Stromal cell of bone marrow (primary cell): ENCODE measurements around the gene MAD1L1.

Experiments
- DNase-seq: peaks from one replicate; pipeline ENCODE4 v3.0.0-alpha.2; 2012; ENCODE audit warnings: low read depth

The MAD1L1 gene

GRCh38 chr7:2241580-2242540 lies 9.1 kb upstream of the MAD1L1 start, which contains the start of the genes MRM2 and NUDT1:
Gene MRM2, minus strand, starts transcription at chr7:2242205. Its CDS starts 36 bp downstream, at chr7:2242169.
Gene NUDT1, plus strand, starts transcription at chr7:2242226. Its CDS starts 2,349 bp downstream, at chr7:2244575.
- DNase-seq, result peak; percentile 51

DNA sequence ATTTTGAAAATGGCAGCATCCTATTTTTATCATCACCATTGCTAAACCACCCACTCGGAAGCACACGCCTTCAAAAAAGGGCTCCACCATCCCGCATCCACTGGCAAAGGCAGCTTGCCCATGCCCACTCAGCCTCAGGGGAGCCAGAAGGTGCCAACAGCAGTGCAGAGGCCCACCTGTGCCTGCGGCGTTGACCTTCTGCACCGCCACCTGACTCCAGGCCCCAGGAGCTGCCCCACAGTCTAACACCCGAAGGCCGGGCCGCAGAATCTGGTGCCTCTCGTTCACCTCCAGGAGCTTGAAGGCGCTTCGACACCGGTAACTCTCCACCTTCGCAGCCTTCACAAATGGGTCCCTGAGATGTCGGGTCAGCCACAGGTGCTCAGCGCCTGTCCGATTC lies 6.5 kb upstream of the MAD1L1 start:
- DNase-seq, result no peak

- DNase-seq, result no peak
These were observed 4.4 kb upstream of the MAD1L1 start for GRCh38 chr7:2237109-2237602.

DNA sequence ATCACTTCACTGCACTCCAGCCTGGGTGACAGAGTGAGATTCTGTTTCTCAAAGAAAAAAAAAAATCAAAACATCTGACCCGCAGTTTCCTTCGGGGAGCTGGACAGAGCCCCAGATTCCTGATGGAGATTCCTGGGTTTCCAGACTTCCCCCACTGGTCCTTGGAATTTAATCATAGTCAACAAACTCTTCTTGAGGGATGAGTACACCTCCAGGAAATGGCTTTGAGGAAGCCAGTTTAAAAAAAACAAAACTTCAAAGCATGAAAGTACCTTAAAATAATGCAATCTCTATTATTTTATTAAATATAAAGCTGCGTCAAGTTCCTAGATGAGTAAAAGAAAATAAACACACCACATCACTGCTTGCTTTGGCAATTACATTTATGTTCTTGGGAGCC lies 1.2 kb upstream of the MAD1L1 start:
- DNase-seq, result no peak

DNA sequence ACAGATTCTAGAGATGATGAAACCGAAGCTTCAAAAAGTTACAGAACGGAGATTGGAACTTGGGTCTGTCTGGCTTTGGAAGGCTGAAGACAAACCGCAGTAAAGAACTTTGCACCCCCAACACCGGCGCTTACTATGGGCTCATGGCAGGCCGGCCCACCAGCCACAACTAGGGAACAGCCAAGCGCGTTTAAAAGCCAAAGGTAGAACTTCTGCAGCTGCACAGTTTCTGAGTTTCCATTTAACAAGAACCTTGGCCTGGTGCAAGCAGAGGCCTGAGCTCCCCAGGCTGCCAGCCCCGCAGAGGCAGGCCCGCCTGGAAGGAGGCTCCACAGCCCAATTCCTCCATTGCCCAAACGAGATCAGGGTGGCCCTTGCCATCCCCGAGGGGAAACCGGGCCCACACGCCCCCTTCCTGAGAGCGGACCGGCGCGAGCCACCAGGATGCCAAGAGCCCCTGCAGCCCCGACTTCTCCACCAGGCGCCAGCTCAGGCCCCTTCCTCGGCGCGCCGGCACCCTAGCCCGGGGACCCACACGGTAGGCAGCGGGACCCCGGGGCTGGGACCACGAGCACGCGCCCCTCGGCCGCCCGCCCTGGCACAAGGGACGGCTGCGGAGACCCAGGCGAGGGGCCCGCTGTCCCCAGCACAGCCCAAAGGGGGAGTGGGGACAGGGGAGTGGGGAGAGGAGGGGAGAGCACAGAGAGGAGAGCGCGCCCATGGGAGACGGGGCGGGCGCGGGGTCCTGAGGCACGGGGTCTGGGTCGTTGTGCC lies 566 bp downstream of the MAD1L1 start:
- DNase-seq, result no peak

GRCh38 chr7:2230882-2231281 lies 1.9 kb downstream of the MAD1L1 start:
- DNase-seq, result no peak

DNA sequence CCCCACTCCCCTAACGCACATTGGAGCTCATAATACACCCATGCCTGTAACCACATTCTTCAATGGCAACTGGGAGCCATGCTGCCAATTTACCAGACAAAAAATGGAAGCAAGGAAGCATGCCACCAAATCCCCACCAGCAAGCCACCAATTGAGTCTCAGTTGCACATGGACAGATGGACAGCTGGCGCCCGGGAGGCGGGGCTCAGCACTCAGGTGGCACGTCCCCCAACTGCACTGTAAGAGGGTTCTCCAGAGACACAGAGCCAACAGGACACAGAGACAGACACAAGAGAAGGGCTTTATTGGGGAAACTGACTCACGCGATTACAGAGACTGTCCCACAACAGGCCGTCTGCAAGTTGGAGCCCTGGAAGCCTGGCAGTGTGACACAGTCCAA lies 2.5 kb downstream of the MAD1L1 start:
- DNase-seq, result no peak

DNA sequence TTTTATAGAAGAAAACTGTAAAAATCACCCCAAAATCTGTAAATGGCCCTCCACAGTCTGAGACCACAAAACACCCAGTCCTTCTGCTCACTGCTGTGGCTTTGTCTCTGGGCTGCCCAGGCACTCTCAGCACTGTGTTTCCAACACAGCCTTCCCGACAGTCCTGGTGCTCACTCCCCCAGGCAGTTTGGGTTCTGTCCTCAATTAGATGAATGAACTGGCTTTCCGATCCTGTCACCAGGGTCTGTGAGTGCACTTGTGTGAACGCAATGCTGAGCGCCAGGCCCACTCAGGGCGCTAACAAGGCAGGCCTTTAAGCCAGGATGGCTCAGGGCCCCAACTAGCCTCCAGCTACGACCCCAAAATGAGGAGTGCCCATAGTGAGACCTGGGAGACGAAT lies 3.3 kb downstream of the MAD1L1 start:
- DNase-seq, result no peak

- DNase-seq, result no peak
These were observed 3.8 kb downstream of the MAD1L1 start for GRCh38 chr7:2228921-2229320.

GRCh38 chr7:2227699-2228098 lies 5.0 kb downstream of the MAD1L1 start:
- no peak for DNase-seq

- no peak for DNase-seq
These were observed 6.9 kb downstream of the MAD1L1 start for GRCh38 chr7:2225830-2226229.

DNA sequence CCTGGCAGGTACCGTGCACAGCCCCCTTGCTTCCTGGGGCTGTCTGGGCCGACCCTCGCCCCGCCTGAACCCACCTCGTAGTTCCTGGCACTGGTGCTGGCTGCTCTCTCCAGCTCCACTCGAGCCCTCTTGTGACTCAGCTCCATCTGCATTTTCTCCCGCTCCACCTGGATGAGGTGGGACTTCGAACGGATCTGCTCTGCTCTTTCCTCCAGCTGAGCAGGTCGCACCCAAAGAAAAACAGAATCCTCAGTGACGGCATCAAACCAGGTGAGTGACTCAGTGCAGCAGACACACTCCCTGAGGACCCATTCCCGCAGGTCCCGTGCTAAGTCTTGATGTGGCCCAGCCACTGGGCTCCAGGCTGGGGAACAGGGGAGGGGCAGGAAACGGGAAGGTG lies 7.4 kb downstream of the MAD1L1 start:
- no peak for DNase-seq

DNA sequence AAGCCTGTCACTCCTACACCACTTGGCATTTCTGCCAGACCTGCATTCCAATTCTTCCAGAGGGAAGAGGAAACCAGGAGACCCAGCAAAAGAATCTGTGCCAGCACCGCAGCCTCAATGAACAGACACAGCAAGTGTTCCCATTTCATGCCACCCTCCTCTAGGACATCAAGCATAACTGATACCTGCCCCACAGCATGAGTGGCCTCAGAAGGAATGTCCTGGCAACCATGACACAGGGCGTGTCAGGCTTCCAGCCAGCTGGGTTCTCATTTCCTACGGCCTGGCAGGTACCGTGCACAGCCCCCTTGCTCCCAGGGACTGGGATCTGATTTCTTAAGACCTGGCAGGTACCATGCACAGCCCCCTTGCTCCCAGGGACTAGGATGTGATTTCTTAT lies 7.8 kb downstream of the MAD1L1 start:
- DNase-seq, result no peak

GRCh38 chr7:2224491-2224928 lies 8.2 kb downstream of the MAD1L1 start:
- DNase-seq, result no peak

- no peak for DNase-seq
These were observed 9.4 kb downstream of the MAD1L1 start for GRCh38 chr7:2223321-2223720.

DNA sequence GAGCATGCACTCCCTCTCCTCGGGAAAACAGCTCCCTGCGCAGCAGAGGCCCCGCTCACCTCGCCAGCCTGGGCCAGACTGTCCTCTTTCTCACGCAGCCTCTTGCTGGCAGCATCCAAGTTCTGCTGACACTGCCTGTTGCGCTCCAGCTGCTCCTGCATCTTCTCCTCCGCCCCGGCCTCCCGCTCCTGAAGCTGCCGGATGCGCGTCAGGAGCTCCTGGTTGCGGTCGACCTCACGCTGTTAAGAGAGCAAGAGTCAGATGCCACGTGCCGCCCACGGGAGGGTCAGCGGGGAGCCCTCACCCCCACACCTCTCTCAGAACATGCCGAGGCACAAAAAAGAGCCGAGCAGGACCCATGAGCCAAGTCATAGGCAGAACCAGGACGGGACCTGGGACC lies 10.2 kb downstream of the MAD1L1 start:
- no peak for DNase-seq

DNA sequence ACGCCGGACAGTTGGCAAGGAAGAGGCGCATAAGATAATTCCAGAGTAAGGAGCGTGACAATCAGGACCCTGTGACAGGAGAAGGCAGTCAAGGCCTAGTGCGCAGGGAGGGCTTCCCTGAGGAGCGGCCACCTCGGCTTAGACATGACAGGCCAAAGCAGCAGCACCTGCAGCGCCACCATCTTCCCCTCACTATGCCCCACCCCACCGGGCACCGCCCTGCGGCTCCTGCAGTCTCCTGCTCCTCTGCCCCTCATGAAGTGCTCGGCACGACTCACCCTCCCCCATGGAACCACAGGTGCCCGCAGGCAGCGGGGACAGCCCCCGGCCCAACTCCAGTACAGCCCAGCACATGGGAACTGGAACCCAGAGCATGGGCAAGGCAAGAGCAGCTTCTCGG lies 11.8 kb downstream of the MAD1L1 start:
- DNase-seq, result no peak

DNA sequence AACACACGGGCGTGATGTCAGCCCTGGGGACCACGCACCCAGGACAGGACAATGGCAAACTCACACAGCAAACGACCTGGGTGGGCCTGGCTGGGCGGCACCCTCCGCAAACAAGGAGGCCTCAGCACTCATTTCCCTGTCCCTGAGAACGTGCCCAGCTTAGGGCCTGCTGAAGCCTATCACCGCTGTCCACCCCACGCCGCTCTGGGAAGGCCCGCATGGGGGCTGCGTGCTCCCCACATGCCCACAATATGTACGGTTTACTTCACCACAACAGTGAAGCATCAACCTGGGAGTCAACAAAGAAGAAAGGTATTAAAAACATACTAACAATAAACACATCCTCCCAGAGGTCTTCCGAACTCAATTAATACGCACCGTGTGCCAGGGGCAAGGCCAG lies 12.2 kb downstream of the MAD1L1 start:
- no peak for DNase-seq

- no peak for DNase-seq
These were observed 12.7 kb downstream of the MAD1L1 start for GRCh38 chr7:2220030-2220429.

DNA sequence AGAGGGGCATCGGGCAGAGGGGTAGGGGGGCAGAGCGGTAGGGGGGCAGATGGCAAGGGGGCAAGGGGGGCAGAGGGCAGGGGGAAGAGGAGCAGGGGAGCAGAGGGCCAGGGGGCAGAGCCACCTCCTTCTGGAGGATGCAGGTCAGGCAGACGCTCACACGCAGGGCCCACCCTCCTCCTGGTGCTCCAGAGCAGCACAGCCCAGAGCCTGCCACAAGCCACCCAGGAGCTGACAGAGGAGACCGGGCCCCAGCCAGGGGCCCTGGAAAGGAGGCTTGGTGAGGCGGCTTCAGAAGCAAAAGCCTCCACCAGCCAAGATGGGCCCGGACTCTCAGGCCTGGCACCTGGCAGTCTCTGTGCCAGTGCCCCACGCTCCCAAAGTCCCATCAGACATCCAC lies 13.1 kb downstream of the MAD1L1 start:
- no peak for DNase-seq

GRCh38 chr7:2219136-2219535 lies 13.6 kb downstream of the MAD1L1 start:
- DNase-seq, result no peak

GRCh38 chr7:2218444-2218785 lies 14.3 kb downstream of the MAD1L1 start:
- DNase-seq, result no peak
